Melanocyte of skin (primary cell): ENCODE data around the gene GRM8. TPM values are rescaled to one million over a fixed set of nuclear protein-coding genes. Genes with fewer than 3 reads are reported as not detected.

Experiments used
- small RNA-seq, 2 donors: library from RNA; depleted of rRNA; stranded (forward); fragments of <200 nt; gene quantifications; one replicate each; pipeline ENCODE3, GENCODE V24; 2012
- total RNA-seq, 2 donors: library from RNA; depleted of rRNA; stranded (reverse); fragments of >200 nt; gene quantifications; 2 replicates each; pipeline ENCODE4 v1.2.3, GENCODE V29; 2012

The GRM8 gene
- total RNA-seq = not detected

GRCh38 chr7:127252778-127253280, at the start of gene GRM8:
Gene GRM8 (minus strand): TSS chr7:127252941.

Small RNA genes within 50 kb of the gene (small RNA-seq; reads per million reads assigned to genes)
- 0.12 to 0.34 reads per million in 2 donors for gene MIR592

Other genes starting within 250 kb of the GRM8 start
- 10 to 100 TPM; 18.6 to 20.0 TPM for gene ZNF800, start 139.8 kb upstream of the GRM8 start, total RNA-seq